Left ventricle myocardium inferior (tissue), 1 donor: Measurements from ENCODE around the gene INSIG2. TPM values are rescaled to one million over a fixed set of nuclear protein-coding genes. Genes with fewer than 3 reads are reported as not detected.

Experiments
- DNase-seq: peaks from one replicate; pipeline ENCODE4 v3.0.0-alpha.2; 2020
- H3K27ac ChIP-seq: fragments of 200-600 bp; replicated peaks from 2 replicates; pipeline ENCODE4 v1.8.0; 2021
- H3K27me3 ChIP-seq: fragments of 200-600 bp; 2 replicates; pipeline ENCODE4 v1.8.0; 2021; ENCODE audit warnings: low read depth
- H3K36me3 ChIP-seq: fragments of 200-600 bp; 2 replicates; pipeline ENCODE4 v1.8.0; 2021
- H3K4me1 ChIP-seq: fragments of 200-600 bp; 2 replicates; pipeline ENCODE4 v1.8.0; 2021
- H3K4me3 ChIP-seq: fragments of 200-600 bp; 2 replicates; pipeline ENCODE4 v1.8.0; 2021; ENCODE audit warnings: mild to moderate bottlenecking, moderate library complexity
- H3K9me3 ChIP-seq: fragments of 200-600 bp; replicated peaks from 2 replicates; pipeline ENCODE4 v1.8.0; 2021
- intact Hi-C: fragments of 100-400 bp; cut with micrococcal nuclease; formaldehyde crosslinking; loops from one replicate; pipeline ENCODE4 v1.11.0; 2022
- total RNA-seq: library from RNA; stranded (reverse); fragmentation: NEBNext Ultra II Directional; extraction: Animal tissue kit (Norgen Biotek cat#: 25700); gene quantifications from one replicate; pipeline ENCODE4 v1.2.1, GENCODE V29; 2021
- TF ChIP-seq, protein P1 (sequence below): fragments of 200-600 bp; IDR thresholded peaks from 2 replicates; pipeline ENCODE4 v1.8.0; 2021; ENCODE audit warnings: antibody characterized with exemption, mild to moderate bottlenecking, borderline replicate concordance
- donor health status: DM: no; HTN: yes; CAD: no; lungs with severe emphysema.

INSIG2 gene
- total RNA-seq, 1 donor from 2014 or later, result 15.9 TPM

GRCh38 chr2:118153433-118153832, 65.2 kb downstream of the INSIG2 start:
- intact Hi-C loops, result no loop called here
- no peak for DNase-seq
- TF ChIP-seq, protein P1, sequence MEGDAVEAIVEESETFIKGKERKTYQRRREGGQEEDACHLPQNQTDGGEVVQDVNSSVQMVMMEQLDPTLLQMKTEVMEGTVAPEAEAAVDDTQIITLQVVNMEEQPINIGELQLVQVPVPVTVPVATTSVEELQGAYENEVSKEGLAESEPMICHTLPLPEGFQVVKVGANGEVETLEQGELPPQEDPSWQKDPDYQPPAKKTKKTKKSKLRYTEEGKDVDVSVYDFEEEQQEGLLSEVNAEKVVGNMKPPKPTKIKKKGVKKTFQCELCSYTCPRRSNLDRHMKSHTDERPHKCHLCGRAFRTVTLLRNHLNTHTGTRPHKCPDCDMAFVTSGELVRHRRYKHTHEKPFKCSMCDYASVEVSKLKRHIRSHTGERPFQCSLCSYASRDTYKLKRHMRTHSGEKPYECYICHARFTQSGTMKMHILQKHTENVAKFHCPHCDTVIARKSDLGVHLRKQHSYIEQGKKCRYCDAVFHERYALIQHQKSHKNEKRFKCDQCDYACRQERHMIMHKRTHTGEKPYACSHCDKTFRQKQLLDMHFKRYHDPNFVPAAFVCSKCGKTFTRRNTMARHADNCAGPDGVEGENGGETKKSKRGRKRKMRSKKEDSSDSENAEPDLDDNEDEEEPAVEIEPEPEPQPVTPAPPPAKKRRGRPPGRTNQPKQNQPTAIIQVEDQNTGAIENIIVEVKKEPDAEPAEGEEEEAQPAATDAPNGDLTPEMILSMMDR, result no peak
- Histone ChIP-seq H3K9me3 (peaks cover 10% of the 10 kb centered on the region), H3K27me3 (peaks cover 10% of the 10 kb centered on the region), H3K4me1 (no peaks in the 10 kb centered on the region), H3K36me3 (no peaks in the 10 kb centered on the region), H3K4me3 (no peak overlapping the region), H3K27ac (no peak overlapping the region)

- intact Hi-C loops, result no loop called here
- no peak overlapping the region for H3K4me3 ChIP-seq
- H3K4me1 ChIP-seq, result no peaks in the 10 kb centered on the region
- H3K36me3 ChIP-seq, result no peaks in the 10 kb centered on the region
- TF ChIP-seq, protein P1, result no peak
- peaks cover 10% of the 10 kb centered on the region for H3K27me3 ChIP-seq
- no peak for DNase-seq
- H3K9me3 ChIP-seq, result peaks cover 11% of the 10 kb centered on the region
- no peak overlapping the region for H3K27ac ChIP-seq
Observed at GRCh38 chr2:118154176-118154575, 65.9 kb downstream of the INSIG2 start.

Other genes starting within 250 kb of the INSIG2 start
- 22.8 TPM for gene CCDC93, start 74.4 kb upstream of the INSIG2 start, total RNA-seq